Activated CD4-positive, alpha-beta memory T cell treated with anti-CD3 and anti-CD28 coated beads, Interleukin-2, amount 10 ng/mL, durations not matched to agents 7 days and 5 days (primary cell): Measurements from ENCODE around the gene KIF3C. TPM values are rescaled to one million over a fixed set of nuclear protein-coding genes. Genes with fewer than 3 reads are reported as not detected.
A peak's percentile ranks its signal among the peaks of the same experiment; 100 is the strongest.

Source experiments
- CTCF ChIA-PET: fragments of 350-600 bp; sonication (Branson Sonifier 250); formaldehyde crosslinking; loops from one replicate; lab custom pipeline; 2021; ENCODE audit warnings: antibody characterized with exemption, inconsistent platforms; lab: Charles Lee
- POLR2A ChIA-PET: fragments of 350-600 bp; sonication (Branson Sonifier 250); formaldehyde crosslinking; loops from one replicate; lab custom pipeline; 2021; ENCODE audit warnings: antibody characterized with exemption; lab: Charles Lee
- DNase-seq: peaks from one replicate; pipeline ENCODE4 v3.0.0-alpha.2; 2020
- H3K27ac Mint-ChIP-seq: one replicate; pipeline ENCODE4 v1.8.0; 2021; ENCODE audit warnings: mild to moderate bottlenecking, mixed read lengths
- H3K27me3 Mint-ChIP-seq: one replicate; pipeline ENCODE4 v1.8.0; 2021; ENCODE audit warnings: mixed read lengths
- H3K36me3 Mint-ChIP-seq: one replicate; pipeline ENCODE4 v1.8.0; 2021; ENCODE audit warnings: low read depth, mixed read lengths
- H3K4me1 Mint-ChIP-seq: one replicate; pipeline ENCODE4 v1.8.0; 2021; ENCODE audit warnings: mixed read lengths
- H3K4me3 Mint-ChIP-seq: one replicate; pipeline ENCODE4 v1.8.0; 2021; ENCODE audit warnings: mild to moderate bottlenecking, mixed read lengths
- H3K9me3 Mint-ChIP-seq: one replicate; pipeline ENCODE4 v1.8.0; 2021; ENCODE audit warnings: mixed read lengths
- total RNA-seq, 2 experiments: library from RNA; stranded (reverse); gene quantifications; one replicate each; pipeline ENCODE4 v1.2.3, GENCODE V29; 2021

KIF3C gene
- total RNA-seq, 2 experiments from 2014 or later: 10.3 to 10.7 TPM

GRCh38 chr2:25993049-25993448 is 10.8 kb upstream of the KIF3C start:
- ChIA-PET CTCF (interaction anchor here (0.6 to 1.2 kb wide), 6 partner anchors 39 to 181 kb away, joined by 3 to 7 read pairs (median 3); no protein-coding TSS in a partner anchor), POLR2A (no interaction called here)
- Mint-ChIP-seq H3K27me3 (peaks cover 15% of the 10 kb centered on the region), H3K9me3 (no peaks in the 10 kb centered on the region), H3K27ac (no peak overlapping the region), H3K4me3 (no peak overlapping the region), H3K4me1 (peaks cover 28% of the 10 kb centered on the region), H3K36me3 (no peaks in the 10 kb centered on the region)
- no peak for DNase-seq

- Mint-ChIP-seq H3K4me1 (peaks cover 28% of the 10 kb centered on the region), H3K36me3 (no peaks in the 10 kb centered on the region), H3K27me3 (peaks cover 12% of the 10 kb centered on the region), H3K4me3 (no peak overlapping the region), H3K9me3 (no peaks in the 10 kb centered on the region), H3K27ac (no peak overlapping the region)
- CTCF ChIA-PET: interaction anchor here (0.6 to 2.8 kb wide), 7 partner anchors 38 to 182 kb away, joined by 3 to 13 read pairs (median 3); no protein-coding TSS in a partner anchor
- POLR2A ChIA-PET: no interaction called here
- no peak for DNase-seq
Measured at GRCh38 chr2:25992556-25992955, 10.3 kb upstream of the KIF3C start.

- peaks cover 12% of the 10 kb centered on the region for H3K27me3 Mint-ChIP-seq
- H3K4me3 Mint-ChIP-seq: no peak overlapping the region
- DNase-seq: no peak
- POLR2A ChIA-PET: interaction anchor here (0.9 to 1.3 kb wide), 5 partner anchors 11 to 70 kb away, joined by 3 to 10 read pairs (median 4); partner anchors contain the start of gene RAB10
- CTCF ChIA-PET: interaction anchor here (0.6 to 3.7 kb wide), 31 partner anchors 10 to 387 kb away, joined by 3 to 27 read pairs (median 4); partner anchors contain the start of genes KIF3C and RAB10
- H3K27ac Mint-ChIP-seq: no peak overlapping the region
- H3K36me3 Mint-ChIP-seq: no peaks in the 10 kb centered on the region
- H3K9me3 Mint-ChIP-seq: no peaks in the 10 kb centered on the region
- H3K4me1 Mint-ChIP-seq: peaks cover 28% of the 10 kb centered on the region
Measured at GRCh38 chr2:25991965-25992364, 9.7 kb upstream of the KIF3C start.

GRCh38 chr2:25989154-25989553 is 6.9 kb upstream of the KIF3C start:
- H3K4me1 Mint-ChIP-seq: peaks cover 28% of the 10 kb centered on the region
- peaks cover 8% of the 10 kb centered on the region for H3K27me3 Mint-ChIP-seq
- H3K4me3 Mint-ChIP-seq: no peak overlapping the region
- H3K9me3 Mint-ChIP-seq: no peaks in the 10 kb centered on the region
- CTCF ChIA-PET: interaction anchor here (1.3 to 3.7 kb wide), 3 partner anchors 38 to 156 kb away, joined by 4 to 27 read pairs (median 8); no protein-coding TSS in a partner anchor
- no peak overlapping the region for H3K27ac Mint-ChIP-seq
- no peaks in the 10 kb centered on the region for H3K36me3 Mint-ChIP-seq
- DNase-seq: peak; percentile 19
- POLR2A ChIA-PET: interaction anchor here (1.0 kb wide), 1 partner anchor 140 kb away, joined by 3 read pairs; no protein-coding TSS in a partner anchor

GRCh38 chr2:25988134-25988533 is 5.8 kb upstream of the KIF3C start:
- H3K4me1 Mint-ChIP-seq: peaks cover 29% of the 10 kb centered on the region

GRCh38 chr2:25983735-25984134 is 1.4 kb upstream of the KIF3C start:
- peak overlapping the region; percentile 86 for H3K4me3 Mint-ChIP-seq
- H3K9me3 Mint-ChIP-seq: no peaks in the 10 kb centered on the region
- H3K4me1 Mint-ChIP-seq: peaks cover 18% of the 10 kb centered on the region
- H3K27ac Mint-ChIP-seq: no peak overlapping the region
- DNase-seq: no peak
- ChIA-PET CTCF (interaction anchor here (1.2 to 1.7 kb wide), 4 partner anchors 68 to 201 kb away, joined by 3 to 7 read pairs (median 4); no protein-coding TSS in a partner anchor), POLR2A (interaction anchor here (0.6 kb wide), 1 partner anchor 839 kb away, joined by 4 read pairs; no protein-coding TSS in a partner anchor)
- H3K27me3 Mint-ChIP-seq: peaks cover 4% of the 10 kb centered on the region
- H3K36me3 Mint-ChIP-seq: no peaks in the 10 kb centered on the region

More at GRCh38 chr2:25988134-25988533, 5.8 kb upstream of the KIF3C start:
- H3K27ac Mint-ChIP-seq: no peak overlapping the region
- CTCF ChIA-PET: interaction anchor here (1.8 kb wide), 1 partner anchor 157 kb away, joined by 8 read pairs; no protein-coding TSS in a partner anchor
- H3K36me3 Mint-ChIP-seq: no peaks in the 10 kb centered on the region
- H3K4me3 Mint-ChIP-seq: no peak overlapping the region
- no peak for DNase-seq
- no peaks in the 10 kb centered on the region for H3K9me3 Mint-ChIP-seq
- POLR2A ChIA-PET: no interaction called here
- peaks cover 9% of the 10 kb centered on the region for H3K27me3 Mint-ChIP-seq

GRCh38 chr2:25982968-25983280 is 627 bp upstream of the KIF3C start:
- Mint-ChIP-seq H3K9me3 (no peaks in the 10 kb centered on the region), H3K27me3 (peaks cover 4% of the 10 kb centered on the region), H3K4me3 (peak overlapping the region; percentile 86), H3K27ac (peak overlapping the region; percentile 42), H3K36me3 (no peaks in the 10 kb centered on the region), H3K4me1 (peaks cover 18% of the 10 kb centered on the region)
- POLR2A ChIA-PET: interaction anchor here (0.6 to 2.4 kb wide), 4 partner anchors 10 to 838 kb away, joined by 4 to 13 read pairs (median 8); partner anchors contain the start of gene RAB10
- no peak for DNase-seq
- CTCF ChIA-PET: interaction anchor here (1.5 to 1.7 kb wide), 3 partner anchors 12 to 202 kb away, joined by 3 to 7 read pairs (median 5); no protein-coding TSS in a partner anchor

GRCh38 chr2:25981596-25982272 is 563 bp downstream of the KIF3C start:
- Mint-ChIP-seq H3K4me3 (peak overlapping the region; percentile 86), H3K27ac (peak overlapping the region; percentile 67)
- CTCF ChIA-PET: interaction anchor here (1.5 to 1.7 kb wide), 3 partner anchors 9 to 31 kb away, joined by 3 to 8 read pairs (median 5); no protein-coding TSS in a partner anchor

GRCh38 chr2:25980951-25981350 is 1.3 kb downstream of the KIF3C start:
- Mint-ChIP-seq H3K36me3 (no peaks in the 10 kb centered on the region), H3K4me1 (peaks cover 19% of the 10 kb centered on the region), H3K4me3 (peak overlapping the region; percentile 86), H3K27me3 (peaks cover 4% of the 10 kb centered on the region), H3K27ac (no peak overlapping the region), H3K9me3 (no peaks in the 10 kb centered on the region)
- POLR2A ChIA-PET: interaction anchor here (0.8 to 2.4 kb wide), 3 partner anchors 8 to 53 kb away, joined by 3 to 13 read pairs (median 10); partner anchors contain the start of gene RAB10
- no peak for DNase-seq
- CTCF ChIA-PET: interaction anchor here (0.7 to 3.1 kb wide), 3 partner anchors 10 to 43 kb away, joined by 3 to 11 read pairs (median 8); no protein-coding TSS in a partner anchor

More at GRCh38 chr2:25981596-25982272, 563 bp downstream of the KIF3C start:
- Mint-ChIP-seq H3K4me1 (peaks cover 19% of the 10 kb centered on the region), H3K36me3 (no peaks in the 10 kb centered on the region), H3K9me3 (no peaks in the 10 kb centered on the region), H3K27me3 (peaks cover 4% of the 10 kb centered on the region)
- DNase-seq: no peak
- POLR2A ChIA-PET: interaction anchor here (1.1 to 2.4 kb wide), 5 partner anchors 9 to 365 kb away, joined by 3 to 13 read pairs (median 6); partner anchors contain the start of genes ADGRF3, ASXL2 and RAB10

GRCh38 chr2:25980076-25980887 is 2.0 kb downstream of the KIF3C start:
- no peak overlapping the region for H3K27ac Mint-ChIP-seq
- H3K9me3 Mint-ChIP-seq: no peaks in the 10 kb centered on the region
- ChIA-PET CTCF (interaction anchor here (0.7 to 3.1 kb wide), 2 partner anchors 29 to 44 kb away, joined by 3 to 11 read pairs; no protein-coding TSS in a partner anchor), POLR2A (interaction anchor here (0.8 to 2.4 kb wide), 3 partner anchors 8 to 11 kb away, joined by 3 to 13 read pairs (median 3); no protein-coding TSS in a partner anchor)
- H3K27me3 Mint-ChIP-seq: peaks cover 4% of the 10 kb centered on the region
- H3K4me1 Mint-ChIP-seq: peaks cover 19% of the 10 kb centered on the region
- DNase-seq: no peak
- H3K36me3 Mint-ChIP-seq: no peaks in the 10 kb centered on the region
- H3K4me3 Mint-ChIP-seq: peak overlapping the region; percentile 7

GRCh38 chr2:25979001-25979400 is 3.3 kb downstream of the KIF3C start:
- DNase-seq: no peak
- no peak overlapping the region for H3K4me3 Mint-ChIP-seq
- ChIA-PET CTCF (interaction anchor here (0.6 to 3.1 kb wide), 5 partner anchors 12 to 353 kb away, joined by 3 to 11 read pairs (median 4); no protein-coding TSS in a partner anchor), POLR2A (no interaction called here)
- no peaks in the 10 kb centered on the region for H3K36me3 Mint-ChIP-seq
- peaks cover 19% of the 10 kb centered on the region for H3K4me1 Mint-ChIP-seq
- H3K27me3 Mint-ChIP-seq: peaks cover 4% of the 10 kb centered on the region
- H3K9me3 Mint-ChIP-seq: no peaks in the 10 kb centered on the region
- H3K27ac Mint-ChIP-seq: no peak overlapping the region

- CTCF ChIA-PET: interaction anchor here (1.2 to 1.6 kb wide), 2 partner anchors 11 to 27 kb away, joined by 3 to 4 read pairs; no protein-coding TSS in a partner anchor
- no peak overlapping the region for H3K4me3 Mint-ChIP-seq
- DNase-seq: no peak
- POLR2A ChIA-PET: no interaction called here
- H3K4me1 Mint-ChIP-seq: peaks cover 14% of the 10 kb centered on the region
- no peaks in the 10 kb centered on the region for H3K36me3 Mint-ChIP-seq
- no peaks in the 10 kb centered on the region for H3K27me3 Mint-ChIP-seq
- H3K27ac Mint-ChIP-seq: no peak overlapping the region
- no peaks in the 10 kb centered on the region for H3K9me3 Mint-ChIP-seq
Measured at GRCh38 chr2:25977768-25978167, 4.5 kb downstream of the KIF3C start.
